ENCODE data around the gene MAZ. TPM values are rescaled to one million over a fixed set of nuclear protein-coding genes. Genes with fewer than 3 reads are reported as not detected.

Gene MAZ
- total and polyA plus RNA-seq, 2 of the 13 experiments (the other 11 are each of a cell fraction or from before 2014, with no cell fraction given) = 203 to 277 TPM

DNA sequence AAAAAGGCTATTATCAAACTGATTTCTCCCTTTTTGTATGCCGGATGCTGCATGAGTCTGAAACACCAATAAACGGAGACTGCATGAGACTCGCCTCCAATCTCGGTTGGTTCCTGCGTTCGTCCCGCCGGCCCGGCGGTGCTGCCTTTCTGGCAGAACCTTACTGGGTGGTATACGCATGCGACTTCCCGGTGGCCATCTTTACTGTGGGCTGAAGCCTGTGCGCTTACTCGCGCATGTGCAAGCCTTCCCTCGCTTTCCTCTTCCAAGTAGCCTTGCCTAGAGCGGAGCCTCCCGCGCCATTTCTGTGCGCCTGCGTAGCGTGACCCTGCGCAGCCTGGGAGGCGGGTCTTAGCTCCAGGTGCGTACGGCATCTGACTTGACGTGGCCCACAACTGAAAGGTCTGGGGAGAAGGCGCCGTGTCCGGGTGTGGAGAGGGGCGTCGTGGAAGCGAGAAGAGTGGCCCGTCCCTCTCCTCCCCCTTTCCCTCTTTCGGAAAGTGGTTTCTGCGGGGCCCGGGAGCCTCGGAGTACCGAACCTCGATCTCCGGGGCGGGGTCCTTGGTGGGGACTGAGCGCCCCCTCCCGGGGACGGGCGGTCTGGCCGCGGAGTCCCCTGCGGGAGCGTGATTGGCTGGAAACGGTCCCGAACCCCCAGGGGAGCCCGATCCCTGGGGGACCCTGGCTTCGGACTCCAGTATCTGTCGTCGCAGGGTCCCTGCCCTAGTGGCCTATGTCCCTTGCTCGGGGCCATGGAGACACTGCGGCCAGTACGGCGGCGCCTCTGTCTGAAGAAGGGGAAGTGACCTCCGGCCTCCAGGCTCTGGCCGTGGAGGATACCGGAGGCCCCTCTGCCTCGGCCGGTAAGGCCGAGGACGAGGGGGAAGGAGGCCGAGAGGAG, 9.7 kb downstream of the MAZ start, which contains the start of gene PAGR1 (continued):
- TF ChIP-seq, protein P1, sequence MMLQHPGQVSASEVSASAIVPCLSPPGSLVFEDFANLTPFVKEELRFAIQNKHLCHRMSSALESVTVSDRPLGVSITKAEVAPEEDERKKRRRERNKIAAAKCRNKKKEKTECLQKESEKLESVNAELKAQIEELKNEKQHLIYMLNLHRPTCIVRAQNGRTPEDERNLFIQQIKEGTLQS (CRISPR knock-in tag; IDR thresholded peaks at IDR 0.05) = peak; percentile 46; the same call in 1 of the 2 replicates
- TF ChIP-seq HNF4A (CRISPR knock-in tag; IDR thresholded peaks at IDR 0.05) (no peak), ZNF660 (CRISPR knock-in tag; IDR thresholded peaks at IDR 0.05; ENCODE audit: borderline replicate concordance, low read depth) (0 out of 2 replicates have a peak, but pooled peaks have one; percentile 71), ZNF205 (CRISPR knock-in tag; IDR thresholded peaks at IDR 0.05) (peak; percentile 55; the same call in 1 of the 2 replicates), DMAP1 (CRISPR knock-in tag; IDR thresholded peaks at IDR 0.05) (peak; percentile 94), RARA (CRISPR knock-in tag; IDR thresholded peaks at IDR 0.05) (no peak; the same call in 1 of the 2 replicates), ZNF839 (CRISPR knock-in tag; IDR thresholded peaks at IDR 0.05; ENCODE audit: borderline replicate concordance) (no peak), ZNF484 (CRISPR knock-in tag; IDR thresholded peaks at IDR 0.05; ENCODE audit: borderline replicate concordance, low read depth) (no peak)
- TF ChIP-seq, protein P2, sequence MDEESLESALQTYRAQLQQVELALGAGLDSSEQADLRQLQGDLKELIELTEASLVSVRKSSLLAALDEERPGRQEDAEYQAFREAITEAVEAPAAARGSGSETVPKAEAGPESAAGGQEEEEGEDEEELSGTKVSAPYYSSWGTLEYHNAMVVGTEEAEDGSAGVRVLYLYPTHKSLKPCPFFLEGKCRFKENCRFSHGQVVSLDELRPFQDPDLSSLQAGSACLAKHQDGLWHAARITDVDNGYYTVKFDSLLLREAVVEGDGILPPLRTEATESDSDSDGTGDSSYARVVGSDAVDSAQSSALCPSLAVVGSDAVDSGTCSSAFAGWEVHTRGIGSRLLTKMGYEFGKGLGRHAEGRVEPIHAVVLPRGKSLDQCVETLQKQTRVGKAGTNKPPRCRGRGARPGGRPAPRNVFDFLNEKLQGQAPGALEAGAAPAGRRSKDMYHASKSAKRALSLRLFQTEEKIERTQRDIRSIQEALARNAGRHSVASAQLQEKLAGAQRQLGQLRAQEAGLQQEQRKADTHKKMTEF (CRISPR knock-in tag; IDR thresholded peaks at IDR 0.05) = peak; percentile 94
- TF ChIP-seq, protein P3, sequence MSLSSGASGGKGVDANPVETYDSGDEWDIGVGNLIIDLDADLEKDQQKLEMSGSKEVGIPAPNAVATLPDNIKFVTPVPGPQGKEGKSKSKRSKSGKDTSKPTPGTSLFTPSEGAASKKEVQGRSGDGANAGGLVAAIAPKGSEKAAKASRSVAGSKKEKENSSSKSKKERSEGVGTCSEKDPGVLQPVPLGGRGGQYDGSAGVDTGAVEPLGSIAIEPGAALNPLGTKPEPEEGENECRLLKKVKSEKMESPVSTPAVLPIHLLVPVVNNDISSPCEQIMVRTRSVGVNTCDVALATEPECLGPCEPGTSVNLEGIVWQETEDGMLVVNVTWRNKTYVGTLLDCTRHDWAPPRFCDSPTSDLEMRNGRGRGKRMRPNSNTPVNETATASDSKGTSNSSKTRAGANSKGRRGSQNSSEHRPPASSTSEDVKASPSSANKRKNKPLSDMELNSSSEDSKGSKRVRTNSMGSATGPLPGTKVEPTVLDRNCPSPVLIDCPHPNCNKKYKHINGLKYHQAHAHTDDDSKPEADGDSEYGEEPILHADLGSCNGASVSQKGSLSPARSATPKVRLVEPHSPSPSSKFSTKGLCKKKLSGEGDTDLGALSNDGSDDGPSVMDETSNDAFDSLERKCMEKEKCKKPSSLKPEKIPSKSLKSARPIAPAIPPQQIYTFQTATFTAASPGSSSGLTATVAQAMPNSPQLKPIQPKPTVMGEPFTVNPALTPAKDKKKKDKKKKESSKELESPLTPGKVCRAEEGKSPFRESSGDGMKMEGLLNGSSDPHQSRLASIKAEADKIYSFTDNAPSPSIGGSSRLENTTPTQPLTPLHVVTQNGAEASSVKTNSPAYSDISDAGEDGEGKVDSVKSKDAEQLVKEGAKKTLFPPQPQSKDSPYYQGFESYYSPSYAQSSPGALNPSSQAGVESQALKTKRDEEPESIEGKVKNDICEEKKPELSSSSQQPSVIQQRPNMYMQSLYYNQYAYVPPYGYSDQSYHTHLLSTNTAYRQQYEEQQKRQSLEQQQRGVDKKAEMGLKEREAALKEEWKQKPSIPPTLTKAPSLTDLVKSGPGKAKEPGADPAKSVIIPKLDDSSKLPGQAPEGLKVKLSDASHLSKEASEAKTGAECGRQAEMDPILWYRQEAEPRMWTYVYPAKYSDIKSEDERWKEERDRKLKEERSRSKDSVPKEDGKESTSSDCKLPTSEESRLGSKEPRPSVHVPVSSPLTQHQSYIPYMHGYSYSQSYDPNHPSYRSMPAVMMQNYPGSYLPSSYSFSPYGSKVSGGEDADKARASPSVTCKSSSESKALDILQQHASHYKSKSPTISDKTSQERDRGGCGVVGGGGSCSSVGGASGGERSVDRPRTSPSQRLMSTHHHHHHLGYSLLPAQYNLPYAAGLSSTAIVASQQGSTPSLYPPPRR (CRISPR knock-in tag; IDR thresholded peaks at IDR 0.05; ENCODE audit: borderline replicate concordance) = peak; percentile 40; the same call in 1 of the 2 replicates
- TF ChIP-seq, protein P4, sequence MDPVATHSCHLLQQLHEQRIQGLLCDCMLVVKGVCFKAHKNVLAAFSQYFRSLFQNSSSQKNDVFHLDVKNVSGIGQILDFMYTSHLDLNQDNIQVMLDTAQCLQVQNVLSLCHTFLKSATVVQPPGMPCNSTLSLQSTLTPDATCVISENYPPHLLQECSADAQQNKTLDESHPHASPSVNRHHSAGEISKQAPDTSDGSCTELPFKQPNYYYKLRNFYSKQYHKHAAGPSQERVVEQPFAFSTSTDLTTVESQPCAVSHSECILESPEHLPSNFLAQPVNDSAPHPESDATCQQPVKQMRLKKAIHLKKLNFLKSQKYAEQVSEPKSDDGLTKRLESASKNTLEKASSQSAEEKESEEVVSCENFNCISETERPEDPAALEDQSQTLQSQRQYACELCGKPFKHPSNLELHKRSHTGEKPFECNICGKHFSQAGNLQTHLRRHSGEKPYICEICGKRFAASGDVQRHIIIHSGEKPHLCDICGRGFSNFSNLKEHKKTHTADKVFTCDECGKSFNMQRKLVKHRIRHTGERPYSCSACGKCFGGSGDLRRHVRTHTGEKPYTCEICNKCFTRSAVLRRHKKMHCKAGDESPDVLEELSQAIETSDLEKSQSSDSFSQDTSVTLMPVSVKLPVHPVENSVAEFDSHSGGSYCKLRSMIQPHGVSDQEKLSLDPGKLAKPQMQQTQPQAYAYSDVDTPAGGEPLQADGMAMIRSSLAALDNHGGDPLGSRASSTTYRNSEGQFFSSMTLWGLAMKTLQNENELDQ (CRISPR knock-in tag; IDR thresholded peaks at IDR 0.05; ENCODE audit: borderline replicate concordance) = no peak; the same call in 1 of the 2 replicates
- TF ChIP-seq, protein P5, sequence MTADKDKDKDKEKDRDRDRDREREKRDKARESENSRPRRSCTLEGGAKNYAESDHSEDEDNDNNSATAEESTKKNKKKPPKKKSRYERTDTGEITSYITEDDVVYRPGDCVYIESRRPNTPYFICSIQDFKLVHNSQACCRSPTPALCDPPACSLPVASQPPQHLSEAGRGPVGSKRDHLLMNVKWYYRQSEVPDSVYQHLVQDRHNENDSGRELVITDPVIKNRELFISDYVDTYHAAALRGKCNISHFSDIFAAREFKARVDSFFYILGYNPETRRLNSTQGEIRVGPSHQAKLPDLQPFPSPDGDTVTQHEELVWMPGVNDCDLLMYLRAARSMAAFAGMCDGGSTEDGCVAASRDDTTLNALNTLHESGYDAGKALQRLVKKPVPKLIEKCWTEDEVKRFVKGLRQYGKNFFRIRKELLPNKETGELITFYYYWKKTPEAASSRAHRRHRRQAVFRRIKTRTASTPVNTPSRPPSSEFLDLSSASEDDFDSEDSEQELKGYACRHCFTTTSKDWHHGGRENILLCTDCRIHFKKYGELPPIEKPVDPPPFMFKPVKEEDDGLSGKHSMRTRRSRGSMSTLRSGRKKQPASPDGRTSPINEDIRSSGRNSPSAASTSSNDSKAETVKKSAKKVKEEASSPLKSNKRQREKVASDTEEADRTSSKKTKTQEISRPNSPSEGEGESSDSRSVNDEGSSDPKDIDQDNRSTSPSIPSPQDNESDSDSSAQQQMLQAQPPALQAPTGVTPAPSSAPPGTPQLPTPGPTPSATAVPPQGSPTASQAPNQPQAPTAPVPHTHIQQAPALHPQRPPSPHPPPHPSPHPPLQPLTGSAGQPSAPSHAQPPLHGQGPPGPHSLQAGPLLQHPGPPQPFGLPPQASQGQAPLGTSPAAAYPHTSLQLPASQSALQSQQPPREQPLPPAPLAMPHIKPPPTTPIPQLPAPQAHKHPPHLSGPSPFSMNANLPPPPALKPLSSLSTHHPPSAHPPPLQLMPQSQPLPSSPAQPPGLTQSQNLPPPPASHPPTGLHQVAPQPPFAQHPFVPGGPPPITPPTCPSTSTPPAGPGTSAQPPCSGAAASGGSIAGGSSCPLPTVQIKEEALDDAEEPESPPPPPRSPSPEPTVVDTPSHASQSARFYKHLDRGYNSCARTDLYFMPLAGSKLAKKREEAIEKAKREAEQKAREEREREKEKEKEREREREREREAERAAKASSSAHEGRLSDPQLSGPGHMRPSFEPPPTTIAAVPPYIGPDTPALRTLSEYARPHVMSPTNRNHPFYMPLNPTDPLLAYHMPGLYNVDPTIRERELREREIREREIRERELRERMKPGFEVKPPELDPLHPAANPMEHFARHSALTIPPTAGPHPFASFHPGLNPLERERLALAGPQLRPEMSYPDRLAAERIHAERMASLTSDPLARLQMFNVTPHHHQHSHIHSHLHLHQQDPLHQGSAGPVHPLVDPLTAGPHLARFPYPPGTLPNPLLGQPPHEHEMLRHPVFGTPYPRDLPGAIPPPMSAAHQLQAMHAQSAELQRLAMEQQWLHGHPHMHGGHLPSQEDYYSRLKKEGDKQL (CRISPR knock-in tag; IDR thresholded peaks at IDR 0.05; ENCODE audit: low read depth) = no peak

Measured in HepG2 (cell line).